Measurements from ENCODE around the gene ABCC3.

ABCC3 gene, protein sequence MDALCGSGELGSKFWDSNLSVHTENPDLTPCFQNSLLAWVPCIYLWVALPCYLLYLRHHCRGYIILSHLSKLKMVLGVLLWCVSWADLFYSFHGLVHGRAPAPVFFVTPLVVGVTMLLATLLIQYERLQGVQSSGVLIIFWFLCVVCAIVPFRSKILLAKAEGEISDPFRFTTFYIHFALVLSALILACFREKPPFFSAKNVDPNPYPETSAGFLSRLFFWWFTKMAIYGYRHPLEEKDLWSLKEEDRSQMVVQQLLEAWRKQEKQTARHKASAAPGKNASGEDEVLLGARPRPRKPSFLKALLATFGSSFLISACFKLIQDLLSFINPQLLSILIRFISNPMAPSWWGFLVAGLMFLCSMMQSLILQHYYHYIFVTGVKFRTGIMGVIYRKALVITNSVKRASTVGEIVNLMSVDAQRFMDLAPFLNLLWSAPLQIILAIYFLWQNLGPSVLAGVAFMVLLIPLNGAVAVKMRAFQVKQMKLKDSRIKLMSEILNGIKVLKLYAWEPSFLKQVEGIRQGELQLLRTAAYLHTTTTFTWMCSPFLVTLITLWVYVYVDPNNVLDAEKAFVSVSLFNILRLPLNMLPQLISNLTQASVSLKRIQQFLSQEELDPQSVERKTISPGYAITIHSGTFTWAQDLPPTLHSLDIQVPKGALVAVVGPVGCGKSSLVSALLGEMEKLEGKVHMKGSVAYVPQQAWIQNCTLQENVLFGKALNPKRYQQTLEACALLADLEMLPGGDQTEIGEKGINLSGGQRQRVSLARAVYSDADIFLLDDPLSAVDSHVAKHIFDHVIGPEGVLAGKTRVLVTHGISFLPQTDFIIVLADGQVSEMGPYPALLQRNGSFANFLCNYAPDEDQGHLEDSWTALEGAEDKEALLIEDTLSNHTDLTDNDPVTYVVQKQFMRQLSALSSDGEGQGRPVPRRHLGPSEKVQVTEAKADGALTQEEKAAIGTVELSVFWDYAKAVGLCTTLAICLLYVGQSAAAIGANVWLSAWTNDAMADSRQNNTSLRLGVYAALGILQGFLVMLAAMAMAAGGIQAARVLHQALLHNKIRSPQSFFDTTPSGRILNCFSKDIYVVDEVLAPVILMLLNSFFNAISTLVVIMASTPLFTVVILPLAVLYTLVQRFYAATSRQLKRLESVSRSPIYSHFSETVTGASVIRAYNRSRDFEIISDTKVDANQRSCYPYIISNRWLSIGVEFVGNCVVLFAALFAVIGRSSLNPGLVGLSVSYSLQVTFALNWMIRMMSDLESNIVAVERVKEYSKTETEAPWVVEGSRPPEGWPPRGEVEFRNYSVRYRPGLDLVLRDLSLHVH (N-terminal part only)

DNA sequence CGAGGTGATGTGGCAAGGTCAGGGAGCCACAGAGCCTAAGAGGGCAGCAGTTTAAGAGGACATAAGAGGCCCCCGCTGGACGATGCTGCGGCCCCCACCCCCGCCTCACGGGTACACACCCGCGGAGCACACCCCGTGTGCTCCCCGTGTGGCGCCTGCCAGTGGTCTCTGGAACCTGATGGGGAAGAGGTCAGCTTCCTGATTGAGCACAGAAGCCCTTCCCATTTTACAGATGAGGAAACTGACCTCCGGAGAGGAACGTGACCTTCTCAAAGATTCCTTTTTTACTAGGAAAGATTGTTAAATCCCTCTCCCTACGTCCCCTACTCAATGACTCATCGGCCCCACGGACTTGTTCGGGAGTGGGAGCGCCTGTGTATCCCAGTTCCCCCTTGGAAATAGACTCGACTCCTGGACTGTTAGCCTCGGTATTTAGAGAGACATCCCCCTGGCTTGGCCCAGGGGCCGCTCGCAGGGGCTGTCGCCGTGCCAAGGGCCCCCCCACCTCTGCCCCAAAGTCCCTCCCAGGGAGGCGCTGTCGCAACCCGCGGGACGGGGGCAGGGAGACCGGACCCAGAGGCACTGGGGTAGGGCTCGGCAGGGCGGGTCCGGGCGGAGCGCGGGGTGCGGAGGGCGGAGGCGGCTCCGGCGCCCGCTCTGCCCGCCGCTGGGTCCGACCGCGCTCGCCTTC lies at the start of gene ABCC3:
ABCC3 (plus strand) TSS at position 658 of the 691 bp plus-strand sequence. CDS start 56 bp downstream, outside the sequence.
- DNase-seq, result no peak

DNA sequence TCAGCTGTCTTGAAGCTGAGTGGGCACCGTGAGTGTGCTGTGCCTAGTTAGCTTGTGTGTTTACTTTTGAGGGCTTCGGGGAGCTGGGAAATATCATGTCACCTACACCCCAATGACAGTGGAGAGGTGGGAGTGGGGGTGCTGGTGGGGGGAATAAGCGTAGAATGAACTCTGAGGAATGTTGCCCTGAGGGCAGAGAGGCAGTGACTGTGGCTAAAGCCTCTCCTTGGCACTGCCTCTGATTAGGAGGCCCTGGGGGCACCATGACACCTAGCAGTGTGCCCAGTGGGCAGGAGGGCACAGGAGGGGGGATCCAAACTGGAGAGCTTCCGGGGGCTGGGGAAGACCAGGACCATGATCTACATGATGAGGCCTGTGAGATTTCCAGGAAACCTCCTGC lies 49.3 kb upstream of the ABCC3 start:
- DNase-seq, result no peak

DNA sequence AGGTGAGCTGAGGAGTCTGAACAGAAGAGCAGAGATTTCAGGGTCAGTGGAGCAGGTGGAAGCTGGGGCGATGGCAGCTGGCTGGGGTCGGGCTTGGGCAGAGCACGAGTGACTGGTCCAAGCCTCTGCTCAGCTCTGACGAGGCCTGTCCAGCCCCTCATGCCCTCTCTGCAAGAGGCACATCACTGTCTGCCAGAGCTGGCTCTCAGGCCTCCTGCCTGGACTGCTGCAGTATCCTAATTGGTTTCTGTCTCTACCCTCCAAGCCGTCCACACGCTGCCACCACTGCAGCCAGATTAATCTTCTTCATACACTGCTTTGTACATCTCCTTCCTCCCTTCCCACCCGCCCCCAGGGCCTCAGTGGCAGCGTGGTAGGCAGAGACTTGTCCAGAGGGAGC lies 48.8 kb upstream of the ABCC3 start:
- DNase-seq, result no peak

DNA sequence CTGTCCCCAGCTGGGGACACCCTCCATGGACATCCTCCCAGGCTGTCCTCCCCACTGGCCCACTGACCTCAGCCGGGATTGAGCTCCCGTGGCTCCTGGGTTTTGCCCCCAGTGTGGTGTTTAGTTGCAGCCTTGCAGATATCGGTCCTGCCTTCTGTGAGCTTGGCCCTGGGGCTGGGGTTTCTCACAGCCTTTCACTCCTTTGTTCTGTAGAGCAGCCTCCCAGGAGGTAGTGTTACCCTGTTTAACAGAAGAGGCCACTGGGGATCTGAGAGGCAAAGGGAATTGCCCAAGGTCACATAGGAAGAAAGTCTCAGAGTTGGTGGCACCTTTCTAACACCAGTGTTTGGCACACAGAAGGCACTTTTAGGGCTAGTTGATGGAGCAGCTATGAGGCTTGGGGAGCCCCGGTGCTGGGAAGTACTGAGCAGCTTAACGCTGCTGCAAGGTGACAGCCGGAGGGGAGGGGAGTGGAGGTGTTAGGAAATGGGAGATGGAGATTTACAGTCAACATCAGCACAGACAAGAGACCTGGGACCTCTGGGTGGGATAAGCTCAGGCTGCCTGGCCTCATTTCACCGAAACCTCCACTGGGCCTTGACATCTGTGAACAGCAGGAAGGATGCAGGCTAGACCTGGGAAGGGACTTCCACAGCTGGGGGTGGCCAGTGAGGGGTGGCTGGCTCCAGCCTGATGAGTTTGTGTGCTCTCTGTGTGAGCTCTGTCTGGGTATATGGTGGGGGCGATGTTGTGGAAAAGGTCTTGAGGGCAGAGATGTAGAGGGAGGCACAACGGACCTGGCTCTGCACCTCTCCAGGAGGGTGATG lies 48.0 kb upstream of the ABCC3 start:
- no peak for DNase-seq

DNA sequence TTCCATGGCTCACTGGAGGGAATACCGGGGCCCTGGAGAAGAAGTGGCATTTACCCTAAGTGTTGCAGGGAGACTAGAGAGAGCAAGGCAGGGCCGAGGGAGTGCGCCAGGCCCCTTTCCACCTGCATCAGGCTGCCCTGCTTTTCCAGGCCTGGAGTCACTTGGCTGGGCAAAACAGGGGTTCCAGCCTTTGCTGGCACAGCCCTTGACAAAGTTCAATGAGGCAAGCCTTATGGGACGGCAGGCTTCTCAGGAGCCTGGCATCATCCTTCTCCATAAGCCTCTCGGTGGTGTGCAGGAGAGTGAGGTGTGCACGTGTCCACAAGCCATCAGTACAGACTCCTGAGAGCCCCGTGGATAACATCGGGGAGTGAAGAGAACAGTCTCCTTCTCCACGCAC lies 47.1 kb upstream of the ABCC3 start:
- no peak for DNase-seq

DNA sequence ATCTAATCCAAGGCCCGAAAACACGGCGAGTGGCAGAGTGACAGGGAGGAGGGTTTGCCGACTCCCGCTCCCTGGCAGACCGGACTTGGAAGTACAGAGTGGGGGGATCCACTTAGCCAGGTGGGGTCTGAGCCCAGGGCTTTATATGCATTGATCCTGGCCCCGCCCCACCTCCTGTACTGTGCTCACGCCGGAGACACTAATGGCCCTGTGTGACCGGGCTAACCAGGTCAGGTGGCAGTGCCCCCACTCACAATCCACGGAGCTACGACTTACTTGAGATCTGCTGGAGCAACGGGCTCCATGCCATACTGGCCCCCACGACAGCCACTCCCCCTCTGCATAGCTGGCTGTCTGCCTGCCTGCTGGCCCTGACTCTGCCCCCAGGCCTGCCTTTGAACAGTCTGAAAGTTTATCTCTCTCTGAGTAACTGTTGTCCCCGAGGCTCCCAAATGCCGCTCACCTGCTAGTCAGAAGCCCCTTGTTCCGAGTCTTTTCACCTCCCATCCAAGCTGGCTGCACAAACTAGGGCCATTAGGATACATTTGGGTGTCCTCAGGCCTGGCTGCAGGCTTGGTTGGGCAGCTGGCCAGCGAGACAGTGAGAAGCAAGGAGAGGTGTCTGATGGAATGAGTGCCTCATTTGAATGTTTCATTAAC lies 46.2 kb upstream of the ABCC3 start:
- DNase-seq, result no peak

DNA sequence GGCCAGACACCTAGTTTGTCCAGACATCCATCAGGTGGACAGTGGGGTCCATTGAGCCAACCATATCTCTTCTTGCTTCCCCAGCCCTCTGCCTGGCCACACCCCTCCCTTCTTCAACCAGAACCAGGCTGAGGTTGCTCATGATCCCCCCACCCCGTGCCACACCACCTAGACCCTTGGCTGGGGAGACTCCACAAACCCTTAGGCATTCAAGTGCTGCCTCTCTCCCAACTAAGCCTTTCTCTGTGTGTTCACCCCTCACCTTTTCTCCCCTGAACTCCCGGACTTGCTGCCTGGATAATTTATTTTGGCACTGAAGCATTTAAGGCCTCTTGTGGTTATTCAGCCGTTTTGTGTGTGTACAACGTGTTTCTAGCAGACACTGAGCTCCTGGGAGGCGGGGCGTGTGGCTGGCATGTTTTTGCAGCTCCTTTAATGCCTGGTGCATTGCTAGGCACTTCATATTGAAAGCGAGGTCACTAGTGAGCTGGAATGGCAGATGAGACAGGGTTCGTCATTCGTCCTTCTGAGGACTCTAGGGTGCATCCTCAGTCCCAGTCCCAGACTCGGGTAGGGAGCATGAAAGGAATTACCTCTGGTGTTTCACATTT lies 45.5 kb upstream of the ABCC3 start:
- DNase-seq, result peak; percentile 16

DNA sequence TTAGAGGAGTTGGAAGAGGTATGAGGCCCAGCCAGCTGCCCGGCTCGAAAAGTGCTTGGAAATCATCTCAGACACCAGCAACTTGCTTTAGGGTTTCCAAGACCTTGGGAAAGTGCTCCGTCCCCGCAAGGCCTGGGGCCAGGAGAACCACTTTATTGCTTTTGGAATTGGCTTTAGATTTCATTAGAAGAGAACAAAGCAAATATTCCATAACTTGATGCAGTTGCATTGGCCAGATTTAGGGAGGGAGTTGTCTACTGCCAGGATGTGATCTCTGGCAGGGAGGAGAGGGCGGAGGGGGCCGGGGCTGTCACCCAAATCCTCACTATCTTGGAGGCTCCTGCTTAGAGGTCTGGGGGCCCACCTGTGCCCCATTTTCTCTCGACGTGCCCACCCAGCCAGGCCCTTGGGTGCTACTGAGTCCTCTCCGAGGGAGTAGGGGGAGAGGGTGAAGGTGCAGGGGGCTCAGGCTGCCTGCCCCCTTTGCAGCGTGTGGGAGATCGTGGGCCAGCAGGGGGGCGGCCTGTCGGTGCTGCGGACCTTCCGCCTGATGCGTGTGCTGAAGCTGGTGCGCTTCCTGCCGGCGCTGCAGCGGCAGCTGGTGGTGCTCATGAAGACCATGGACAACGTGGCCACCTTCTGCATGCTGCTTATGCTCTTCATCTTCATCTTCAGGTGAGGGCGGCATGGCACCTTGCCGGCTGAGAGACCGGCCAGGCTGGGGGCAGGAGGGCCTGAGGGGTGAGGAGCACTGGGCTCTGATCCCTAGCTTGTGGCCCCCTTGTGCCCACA lies 43.5 kb upstream of the ABCC3 start:
- no peak for DNase-seq

DNA sequence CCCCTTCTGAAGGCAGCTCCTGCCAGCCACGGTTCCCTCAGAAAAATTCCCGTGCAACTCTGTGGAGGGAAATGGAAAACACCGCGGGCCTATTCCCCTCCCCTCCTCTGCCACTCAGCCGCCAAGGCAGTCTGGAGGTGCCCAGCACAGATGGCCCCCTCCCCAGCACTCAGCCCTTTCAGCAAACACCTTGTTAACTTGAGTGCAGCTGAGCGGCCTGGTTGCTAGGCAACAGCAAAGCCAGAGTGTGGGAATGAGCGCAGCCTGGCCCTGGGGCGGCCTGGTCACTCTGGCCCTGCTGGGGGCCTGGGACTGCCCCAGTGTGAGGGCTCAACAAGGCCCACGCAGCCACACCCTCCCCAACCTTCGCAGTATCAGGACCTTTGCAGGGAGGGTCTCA lies 41.4 kb upstream of the ABCC3 start:
- peak; percentile 33 for DNase-seq

DNA sequence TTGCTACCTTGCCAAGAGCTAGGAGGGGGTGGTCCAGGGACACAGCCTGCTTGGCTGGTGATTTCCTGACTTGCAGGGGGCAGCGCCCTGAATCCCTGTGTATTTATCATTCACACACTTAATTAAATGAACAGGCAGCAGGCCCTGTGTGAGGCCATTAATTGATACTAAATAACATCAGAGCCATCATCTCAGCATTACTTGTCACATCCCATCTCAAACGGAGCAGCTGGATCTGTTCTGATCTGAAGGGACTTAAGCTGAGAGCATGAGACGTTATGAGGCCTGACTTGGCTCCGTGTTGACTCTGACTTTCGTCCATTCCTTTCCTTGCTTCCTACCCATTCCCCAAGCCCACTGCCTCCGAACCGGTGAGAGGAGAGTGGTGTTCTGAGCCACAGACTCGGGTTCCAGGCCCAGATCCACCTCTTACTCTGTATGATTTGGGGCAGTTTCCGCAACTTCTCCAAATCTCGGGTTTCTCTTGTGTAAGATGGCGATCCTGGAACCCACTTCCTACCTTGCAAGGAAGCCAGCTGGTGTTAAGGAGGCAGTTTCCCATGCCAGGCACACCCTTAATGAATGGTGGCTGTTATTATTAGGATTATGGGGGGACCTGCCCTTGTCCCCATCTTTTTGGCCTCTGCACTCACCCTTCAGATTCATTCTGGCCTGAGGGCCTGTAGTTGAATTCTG lies 40.4 kb upstream of the ABCC3 start:
- DNase-seq, result no peak

DNA sequence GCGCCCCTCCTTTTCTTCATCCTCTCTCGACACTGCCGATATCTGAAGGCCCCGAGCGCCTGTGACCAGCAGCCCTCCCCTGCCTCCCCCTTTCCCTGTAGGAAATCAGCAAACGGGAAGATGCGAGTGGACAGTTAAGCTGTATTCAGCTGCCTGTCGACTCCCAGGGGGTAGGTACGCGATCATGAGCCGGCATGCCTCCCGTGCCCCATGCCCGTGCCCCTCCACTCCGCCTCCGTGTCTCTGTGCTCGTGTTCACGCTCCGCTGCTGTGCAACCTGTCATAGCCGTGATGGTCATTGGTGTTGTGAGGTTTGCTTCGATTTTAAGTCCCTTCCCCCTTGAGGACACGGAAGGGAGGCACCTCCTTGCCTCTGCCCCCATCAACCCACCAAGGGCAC lies 39.8 kb upstream of the ABCC3 start:
- DNase-seq, result no peak

DNA sequence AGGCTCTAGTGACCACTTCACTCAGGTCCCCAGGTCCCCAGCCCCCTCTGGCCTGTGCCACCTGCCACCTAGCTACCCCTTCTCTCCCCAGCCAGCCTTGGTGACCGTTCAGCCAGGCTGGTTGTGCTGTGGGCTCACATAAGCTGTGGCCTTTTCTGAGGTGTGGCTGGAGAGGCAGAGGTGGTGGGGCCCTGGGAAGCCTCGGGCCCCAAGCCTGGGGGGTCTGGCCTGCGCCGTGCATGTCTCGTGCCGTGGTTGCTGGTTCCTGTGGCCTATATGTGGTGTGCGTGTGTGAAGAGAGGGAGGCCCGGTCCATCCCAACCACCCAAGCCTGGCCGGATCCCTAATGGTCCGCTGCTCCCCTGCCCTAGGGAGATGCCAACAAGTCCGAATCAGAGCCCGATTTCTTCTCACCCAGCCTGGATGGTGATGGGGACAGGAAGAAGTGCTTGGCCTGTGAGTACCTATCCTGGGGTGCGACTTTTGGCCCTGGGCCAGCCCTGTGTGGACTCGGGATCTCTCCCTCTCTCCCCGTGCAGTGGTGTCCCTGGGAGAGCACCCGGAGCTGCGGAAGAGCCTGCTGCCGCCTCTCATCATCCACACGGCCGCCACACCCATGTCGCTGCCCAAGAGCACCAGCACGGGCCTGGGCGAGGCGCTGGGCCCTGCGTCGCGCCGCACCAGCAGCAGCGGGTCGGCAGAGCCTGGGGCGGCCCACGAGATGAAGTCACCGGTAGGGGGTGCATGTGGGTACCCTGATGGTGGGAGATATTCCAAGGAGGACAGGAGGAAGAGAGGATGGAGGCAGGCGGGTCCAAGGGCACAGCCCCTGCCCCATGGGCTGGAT lies 38.3 kb upstream of the ABCC3 start:
- DNase-seq, result no peak

DNA sequence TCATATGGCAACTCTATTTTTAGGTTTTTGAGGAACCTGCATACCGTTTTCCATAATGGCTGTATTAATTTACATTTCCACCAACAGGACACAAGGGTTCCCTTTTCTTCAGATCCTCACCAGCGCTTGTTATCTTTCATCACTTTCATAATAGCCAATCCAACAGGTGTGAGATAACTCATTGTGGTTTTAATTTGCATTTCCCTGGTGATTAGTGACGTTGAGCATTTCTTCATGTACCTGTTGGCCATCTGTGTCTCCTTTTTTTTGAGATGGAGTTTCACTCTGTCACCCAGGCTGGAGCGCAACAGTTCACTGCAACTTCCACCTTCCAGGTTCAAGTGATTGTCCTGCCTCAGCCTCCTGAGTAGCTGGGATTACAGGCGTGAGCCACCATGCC lies 36.2 kb upstream of the ABCC3 start:
- no peak for DNase-seq

DNA sequence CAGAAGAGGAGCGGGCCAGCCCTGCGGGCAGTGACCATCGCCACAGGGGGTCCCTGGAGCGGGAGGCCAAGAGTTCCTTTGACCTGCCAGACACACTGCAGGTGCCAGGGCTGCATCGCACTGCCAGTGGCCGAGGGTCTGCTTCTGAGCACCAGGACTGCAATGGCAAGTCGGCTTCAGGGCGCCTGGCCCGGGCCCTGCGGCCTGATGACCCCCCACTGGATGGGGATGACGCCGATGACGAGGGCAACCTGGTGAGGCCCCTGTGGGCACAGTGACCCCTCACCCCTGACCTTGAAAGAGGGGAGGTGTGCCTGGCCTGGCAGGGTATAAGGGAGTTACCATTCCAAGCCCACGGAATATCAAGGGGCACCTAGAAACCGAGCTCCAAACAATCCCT lies 35.1 kb upstream of the ABCC3 start:
- no peak for DNase-seq

DNA sequence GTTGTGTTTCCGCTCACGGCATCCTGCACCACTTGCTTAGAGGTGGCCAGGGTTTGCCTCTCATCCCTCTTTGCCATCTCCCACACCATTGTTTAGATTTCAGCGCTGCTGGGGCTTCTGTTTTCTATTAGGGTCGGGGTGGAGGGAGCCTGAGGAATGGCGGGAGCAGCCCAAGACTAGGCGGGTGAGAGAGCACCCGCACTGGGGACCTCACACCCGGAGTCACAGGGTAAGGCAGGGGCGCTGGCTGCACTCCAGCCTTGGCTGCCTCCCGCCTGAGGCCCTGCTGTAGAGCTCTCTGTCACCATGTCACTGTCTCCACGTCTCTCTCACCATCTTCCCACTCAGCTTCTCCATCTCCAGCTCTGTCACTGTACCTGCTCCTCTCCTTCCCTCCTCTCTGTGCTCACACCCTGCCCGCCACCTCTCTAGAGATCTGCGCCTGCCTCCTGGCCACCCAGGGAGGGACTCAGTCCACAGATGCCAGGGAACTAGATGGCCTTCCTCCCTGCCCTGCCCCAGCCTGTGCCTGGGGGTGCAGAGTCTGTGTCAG lies 32.8 kb upstream of the ABCC3 start:
- DNase-seq, result no peak

DNA sequence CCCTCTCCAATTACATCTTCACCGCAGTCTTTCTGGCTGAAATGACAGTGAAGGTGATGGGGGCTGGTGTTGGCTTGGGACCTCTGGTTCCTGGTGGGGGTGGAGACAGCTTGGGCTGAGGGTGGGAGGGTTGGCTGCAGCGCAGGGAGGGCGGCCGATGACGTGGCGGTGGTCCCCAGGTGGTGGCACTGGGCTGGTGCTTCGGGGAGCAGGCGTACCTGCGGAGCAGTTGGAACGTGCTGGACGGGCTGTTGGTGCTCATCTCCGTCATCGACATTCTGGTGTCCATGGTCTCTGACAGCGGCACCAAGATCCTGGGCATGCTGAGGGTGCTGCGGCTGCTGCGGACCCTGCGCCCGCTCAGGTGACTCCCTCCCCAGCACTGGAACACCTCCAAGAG lies 31.8 kb upstream of the ABCC3 start:
- DNase-seq, result no peak

DNA sequence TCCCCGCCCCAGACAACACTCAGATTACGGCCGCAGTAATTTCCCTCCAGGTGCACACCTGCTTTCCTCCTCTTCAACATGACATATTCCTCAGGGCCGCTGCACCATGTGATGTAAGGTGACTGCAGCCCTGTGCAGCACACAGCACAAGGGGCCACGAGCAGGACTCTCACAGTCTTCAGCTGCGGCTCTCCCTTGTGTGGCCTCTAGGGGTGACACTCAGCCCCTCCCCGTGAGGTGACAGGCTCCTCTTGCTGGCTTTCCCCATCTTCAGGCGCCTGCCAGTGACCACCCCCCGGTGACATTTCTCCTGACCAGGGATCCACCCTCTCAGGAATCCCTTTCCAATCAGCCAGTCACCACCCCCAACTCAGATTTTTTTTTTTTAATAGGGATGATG lies 31.3 kb upstream of the ABCC3 start:
- peak; percentile 65 for DNase-seq

DNA sequence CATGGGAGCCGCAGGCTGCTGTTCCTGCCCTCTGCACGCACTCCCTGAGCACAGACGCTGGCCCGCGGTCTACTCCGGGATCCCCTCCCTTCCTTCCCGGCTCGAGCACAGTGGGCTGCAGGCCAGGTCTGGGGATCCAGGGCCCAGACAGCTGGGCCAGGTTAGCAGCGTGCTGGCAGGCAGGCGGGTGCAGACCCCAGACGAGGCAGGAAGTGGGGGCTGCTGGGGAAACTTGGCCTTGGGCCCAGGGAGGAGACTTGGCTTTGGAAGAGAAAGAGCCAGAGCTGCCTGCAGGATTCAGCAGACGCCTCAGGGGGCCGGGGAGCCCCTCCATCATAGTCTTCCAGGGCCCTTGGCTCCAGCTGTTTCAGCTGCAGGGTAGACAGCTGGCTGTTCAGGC lies 30.2 kb upstream of the ABCC3 start:
- no peak for DNase-seq

Measured in NCI-H2107 (cell line).